HG03439 (cell line): ENCODE results near the gene PABPN1.
"Not testable (repeated sequence)": the region's sequence is repeated elsewhere in the genome, so short reads cannot be mapped to it uniquely, and the experiment has no call there.

Source experiments
- ATAC-seq: cut with Tn5 transposase; IDR thresholded peaks from one replicate; pipeline ENCODE4 v1.9.1; 2021; ENCODE audit warnings: mild to moderate bottlenecking, moderate library complexity; ENCODE audit not compliant: unreplicated experiment

Gene PABPN1

DNA sequence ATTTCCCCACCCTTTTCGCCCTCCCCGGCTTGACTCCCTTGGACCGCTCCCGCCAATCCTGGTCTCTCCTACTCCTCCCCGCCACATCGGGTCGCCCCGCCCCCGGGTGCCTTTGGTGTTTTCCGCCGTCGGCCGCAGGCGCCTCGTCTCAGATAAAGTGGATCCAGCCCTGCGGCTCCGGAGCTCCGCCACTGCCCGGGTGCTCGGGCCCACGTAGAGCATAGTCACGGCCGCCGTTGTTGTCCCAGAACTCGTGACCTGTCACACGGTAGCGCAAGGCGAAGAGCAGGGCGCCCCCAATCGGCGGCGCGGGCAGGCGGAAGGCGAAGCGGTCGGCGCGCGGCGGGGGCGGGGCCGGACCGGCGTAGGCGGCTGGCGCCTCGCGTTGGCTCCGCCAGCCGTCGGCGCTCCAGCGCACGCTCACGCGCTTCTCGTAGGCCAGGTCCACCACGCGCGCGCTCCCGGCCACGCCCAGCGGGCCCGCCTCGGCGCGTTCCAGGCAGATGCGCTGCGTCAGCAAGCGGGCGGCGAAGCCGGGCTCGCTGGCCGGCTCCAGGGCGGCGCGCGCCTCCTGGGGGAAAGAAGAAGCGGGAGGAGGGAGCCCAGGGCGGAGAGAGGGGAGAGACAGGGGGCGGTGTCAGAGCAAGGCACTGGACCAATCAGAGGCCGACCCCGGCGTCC lies 19.8 kb upstream of the PABPN1 start:
- peak; percentile 79 for ATAC-seq

- peak; percentile 12 for ATAC-seq
Measured at GRCh38 chr14:23301969-23302289, 19.3 kb upstream of the PABPN1 start.

DNA sequence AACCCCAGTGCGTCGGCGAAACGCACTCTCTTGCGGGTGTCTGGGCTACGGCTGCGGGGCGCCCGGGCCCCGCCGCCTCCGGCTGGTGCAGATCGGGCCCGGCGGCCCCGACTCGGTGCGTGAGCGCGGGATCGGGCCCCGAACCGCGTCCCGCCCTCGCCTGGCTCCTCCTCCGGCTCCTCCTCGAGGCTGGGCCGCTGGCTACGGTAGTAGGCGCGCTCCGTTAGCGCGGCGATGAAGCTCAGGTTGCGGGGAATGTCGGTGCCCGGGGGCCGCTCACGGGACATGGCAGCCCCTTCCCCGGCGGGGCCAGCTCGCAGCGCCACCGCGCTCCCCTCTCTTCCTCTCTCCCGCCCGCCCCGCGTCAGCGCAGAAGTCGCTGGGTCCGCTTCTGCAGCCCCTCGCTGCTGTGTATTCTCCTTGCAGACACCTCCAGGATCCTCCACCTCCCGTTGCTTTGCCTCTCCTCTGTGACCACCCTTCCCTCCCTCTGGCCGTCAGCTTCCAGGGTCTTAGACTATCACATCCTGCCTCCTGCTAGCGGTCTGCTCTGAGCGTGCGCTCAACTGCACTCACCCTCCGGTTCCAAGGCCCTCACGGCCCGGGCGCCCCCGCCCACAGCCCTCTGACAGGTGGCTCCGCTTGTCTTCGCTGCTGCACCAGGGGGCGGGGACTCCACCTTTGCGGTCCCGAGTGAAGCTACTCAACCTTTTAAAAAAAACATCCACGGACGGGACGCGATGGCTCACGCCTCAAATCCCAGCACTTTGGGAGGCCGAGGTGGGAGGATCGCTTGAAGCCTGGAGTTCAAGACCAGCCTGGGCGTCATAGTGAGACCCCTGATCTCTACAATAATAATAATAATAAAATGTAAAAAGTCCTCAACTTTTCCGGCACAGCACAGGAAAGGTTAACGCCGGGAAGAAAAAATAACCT lies 18.7 kb upstream of the PABPN1 start, which contains the start of gene PPP1R3E:
TSS of gene PPP1R3E (minus strand) at position 570 of the 936 bp plus-strand sequence. CDS start at position 287, 283 bp downstream.
- ATAC-seq: peak; percentile 35

GRCh38 chr14:23306412-23307145 lies 14.7 kb upstream of the PABPN1 start, which contains the start of gene BCL2L2:
Gene BCL2L2, plus strand, starts transcription at chr14:23306833. Its CDS starts 935 bp downstream, at chr14:23307768.
- ATAC-seq: no peak

DNA sequence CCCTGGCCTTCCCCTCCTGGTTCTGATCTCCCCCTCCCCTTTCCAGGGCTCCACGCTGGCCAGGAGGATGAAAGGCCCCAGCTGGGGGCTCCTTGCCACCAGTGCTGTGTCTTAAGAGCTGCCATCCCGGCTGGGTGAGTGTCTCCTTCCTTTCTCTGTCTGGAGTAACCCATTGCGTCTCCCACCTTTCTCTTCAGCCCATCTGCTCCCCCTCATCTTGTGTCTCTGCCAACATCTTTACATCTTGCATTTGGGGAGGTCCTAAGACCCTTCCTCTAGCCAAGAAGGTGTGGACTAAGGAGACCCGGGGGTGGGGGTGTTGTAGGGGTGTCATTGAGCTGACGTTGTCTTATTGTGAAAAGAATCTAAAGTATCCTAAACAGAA lies 14.1 kb upstream of the PABPN1 start:
- no peak for ATAC-seq

DNA sequence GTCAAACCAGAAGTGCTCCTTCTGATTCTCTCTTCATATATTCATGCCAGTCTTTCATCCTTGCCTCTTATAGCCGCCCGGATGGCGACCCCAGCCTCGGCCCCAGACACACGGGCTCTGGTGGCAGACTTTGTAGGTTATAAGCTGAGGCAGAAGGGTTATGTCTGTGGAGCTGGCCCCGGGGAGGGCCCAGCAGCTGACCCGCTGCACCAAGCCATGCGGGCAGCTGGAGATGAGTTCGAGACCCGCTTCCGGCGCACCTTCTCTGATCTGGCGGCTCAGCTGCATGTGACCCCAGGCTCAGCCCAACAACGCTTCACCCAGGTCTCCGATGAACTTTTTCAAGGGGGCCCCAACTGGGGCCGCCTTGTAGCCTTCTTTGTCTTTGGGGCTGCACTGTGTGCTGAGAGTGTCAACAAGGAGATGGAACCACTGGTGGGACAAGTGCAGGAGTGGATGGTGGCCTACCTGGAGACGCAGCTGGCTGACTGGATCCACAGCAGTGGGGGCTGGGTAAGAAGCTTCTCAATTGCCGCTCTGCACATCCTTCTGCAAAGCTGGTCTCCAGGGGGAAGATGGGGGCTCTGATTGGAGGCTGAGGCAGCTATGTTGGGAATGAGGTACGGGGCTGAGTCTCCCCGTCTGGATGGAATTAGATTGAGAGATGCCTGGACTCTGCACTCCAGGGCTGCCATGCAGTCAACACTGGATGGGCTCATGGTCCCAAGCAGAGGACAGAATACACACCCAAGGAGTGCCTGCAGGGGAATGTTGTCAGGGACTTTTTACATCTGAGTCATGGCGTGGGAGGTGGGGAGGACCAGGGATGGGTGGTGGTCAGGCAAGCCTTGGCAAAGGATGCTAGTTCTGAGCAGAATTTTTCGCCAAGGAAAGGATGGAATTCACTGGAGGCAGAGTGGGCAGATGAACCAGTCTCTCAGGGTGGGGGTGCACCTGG lies 13.3 kb upstream of the PABPN1 start:
- no peak for ATAC-seq

GRCh38 chr14:23308721-23309445 lies 12.4 kb upstream of the PABPN1 start:
- no peak for ATAC-seq

DNA sequence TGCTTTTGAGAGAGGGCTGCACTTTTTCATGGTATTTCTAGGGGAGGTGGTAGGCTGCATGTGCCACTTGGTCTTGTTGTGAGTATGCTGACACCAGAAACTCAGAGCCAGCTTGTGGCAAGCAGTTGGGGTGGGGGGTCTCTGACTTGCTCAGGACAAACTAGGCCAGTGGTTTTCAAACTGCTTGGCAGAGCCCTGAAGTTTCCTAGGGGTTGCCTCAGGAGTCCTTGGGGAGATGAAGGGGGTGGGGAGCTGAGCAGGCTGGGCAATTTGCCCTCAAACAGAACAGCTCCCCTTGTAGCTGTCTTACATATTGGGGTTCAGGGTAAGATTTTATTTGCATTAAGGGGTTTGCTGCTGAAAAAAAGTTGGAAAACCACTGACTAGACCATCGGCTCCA lies 10.7 kb upstream of the PABPN1 start:
- no peak for ATAC-seq

DNA sequence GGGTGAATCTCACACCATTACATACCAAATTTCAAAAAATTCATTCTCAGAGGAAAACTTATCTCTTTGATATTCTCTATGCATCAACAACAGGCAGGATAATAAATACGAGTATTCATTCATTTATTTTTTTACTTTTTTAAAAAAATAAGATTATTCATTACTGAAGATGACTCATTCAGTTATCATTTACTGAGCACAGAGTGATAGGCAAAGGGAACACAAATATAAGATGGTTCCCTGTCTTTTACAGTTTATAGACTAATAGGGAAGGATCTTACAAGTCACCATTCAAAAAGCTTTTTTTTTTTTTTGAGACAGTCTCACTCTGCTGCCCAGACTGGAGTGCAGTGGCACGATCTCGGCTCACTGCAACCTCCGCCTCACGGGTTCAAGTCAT lies 5.0 kb upstream of the PABPN1 start:
- ATAC-seq: no peak

DNA sequence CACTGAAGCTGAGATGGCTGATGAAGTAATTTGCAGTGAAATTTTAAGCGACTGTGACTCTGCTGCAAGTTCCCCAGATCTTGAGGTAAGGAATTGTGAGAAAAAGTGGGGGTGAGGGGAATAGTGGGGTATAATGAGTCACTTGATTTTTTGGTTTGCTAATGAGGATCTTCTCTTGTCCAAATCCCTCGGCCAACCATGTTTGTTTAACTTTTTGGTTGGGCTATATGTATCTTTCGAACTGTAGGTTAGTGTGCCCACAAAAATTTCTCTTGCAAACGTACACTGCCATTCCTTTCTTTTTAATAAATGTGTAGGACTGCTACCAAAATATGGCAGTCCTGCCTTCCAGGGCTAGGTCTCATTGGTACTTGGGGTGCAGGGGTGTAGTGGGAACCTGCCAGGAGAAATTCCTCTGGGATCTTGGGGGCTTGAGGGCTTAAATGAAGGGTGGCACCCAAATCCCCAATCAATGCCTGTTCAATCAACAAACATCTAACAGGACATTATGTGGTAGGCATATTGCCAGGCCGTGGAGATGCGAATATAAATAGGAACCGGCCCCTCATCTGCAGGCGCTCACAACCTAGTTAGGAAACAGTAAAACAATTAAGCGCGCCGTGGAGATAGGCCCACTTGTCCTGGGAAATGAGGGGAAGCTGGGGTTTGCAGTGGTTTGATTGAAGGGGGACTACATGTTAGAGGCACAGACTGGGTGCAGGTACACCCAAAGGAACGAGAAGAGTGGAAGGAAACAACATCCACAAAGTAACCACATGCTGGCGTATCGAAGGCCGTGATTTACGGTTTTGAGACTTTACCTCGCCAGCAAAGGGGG lies 1.3 kb upstream of the PABPN1 start:
- no peak for ATAC-seq

DNA sequence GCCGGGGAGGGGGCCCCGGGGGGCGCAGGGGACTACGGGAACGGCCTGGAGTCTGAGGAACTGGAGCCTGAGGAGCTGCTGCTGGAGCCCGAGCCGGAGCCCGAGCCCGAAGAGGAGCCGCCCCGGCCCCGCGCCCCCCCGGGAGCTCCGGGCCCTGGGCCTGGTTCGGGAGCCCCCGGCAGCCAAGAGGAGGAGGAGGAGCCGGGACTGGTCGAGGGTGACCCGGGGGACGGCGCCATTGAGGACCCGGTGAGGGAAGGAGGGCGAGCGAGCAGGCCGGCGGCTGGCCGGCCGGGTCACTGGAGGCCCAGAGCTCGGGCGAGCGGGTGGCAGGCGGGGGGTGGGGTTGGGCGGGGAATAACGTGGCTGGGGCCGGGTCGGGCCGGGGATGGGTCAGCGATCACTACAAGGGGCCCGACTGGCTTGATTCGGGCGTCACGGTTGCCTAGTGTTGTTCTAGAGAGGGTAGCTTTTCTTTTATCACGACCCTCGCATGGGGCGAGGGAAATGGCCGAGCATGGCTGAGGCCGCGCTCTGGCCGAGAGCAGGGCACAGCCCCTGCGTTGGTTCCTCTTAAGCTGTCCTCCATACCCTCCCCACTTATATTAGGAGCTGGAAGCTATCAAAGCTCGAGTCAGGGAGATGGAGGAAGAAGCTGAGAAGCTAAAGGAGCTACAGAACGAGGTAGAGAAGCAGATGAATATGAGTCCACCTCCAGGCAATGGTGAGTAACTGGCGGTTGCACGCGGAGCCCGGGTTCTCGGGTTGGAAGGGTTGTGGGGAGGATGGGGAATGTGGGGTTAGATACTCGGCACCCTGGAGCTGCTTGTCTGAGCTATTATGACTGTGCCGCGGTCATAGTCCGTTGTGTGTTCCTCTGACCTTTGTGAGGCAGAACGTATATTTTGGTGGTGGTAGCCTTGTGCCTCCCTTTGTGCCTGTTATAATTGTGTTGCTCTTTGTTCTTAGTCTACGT lies 603 bp downstream of the PABPN1 start:
- peak; percentile 14 for ATAC-seq

DNA sequence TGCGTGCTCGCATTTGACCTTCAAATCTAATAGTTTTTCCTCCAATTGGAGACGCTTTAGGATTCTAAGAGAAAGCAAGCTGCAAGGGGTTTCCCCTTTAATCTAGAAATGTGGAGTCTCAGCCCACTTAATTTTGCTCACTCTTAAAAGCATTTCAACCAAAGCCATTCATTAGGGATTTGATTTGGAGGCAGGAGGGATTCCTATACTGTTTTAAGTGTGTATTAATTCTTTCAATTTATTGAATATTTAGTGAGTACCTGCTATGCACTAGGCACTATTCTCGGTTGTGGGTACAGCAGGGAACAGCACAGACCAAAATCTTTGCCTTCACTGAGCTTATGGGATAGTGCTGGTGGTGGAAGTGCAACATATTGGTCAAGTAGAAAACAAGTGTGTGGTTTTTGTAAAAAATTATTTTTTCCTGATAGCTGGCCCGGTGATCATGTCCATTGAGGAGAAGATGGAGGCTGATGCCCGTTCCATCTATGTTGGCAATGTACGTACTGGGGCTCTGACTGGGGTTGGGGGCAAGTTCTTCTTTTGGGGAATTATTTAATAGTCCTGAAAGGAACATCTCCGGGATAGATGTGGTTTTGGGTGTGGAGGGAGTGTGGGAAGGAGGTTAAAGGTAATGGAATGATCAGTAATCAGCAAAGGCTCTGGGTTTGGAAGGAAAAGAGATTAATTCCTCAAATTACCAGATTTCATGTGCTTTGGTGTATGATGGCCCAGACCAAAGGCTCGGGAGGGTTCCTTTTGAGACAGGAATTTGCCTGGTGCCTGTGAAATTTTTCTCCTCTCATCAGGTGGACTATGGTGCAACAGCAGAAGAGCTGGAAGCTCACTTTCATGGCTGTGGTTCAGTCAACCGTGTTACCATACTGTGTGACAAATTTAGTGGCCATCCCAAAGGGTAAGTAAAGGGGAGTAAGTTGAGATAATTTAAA lies 1.6 kb downstream of the PABPN1 start:
- ATAC-seq: no peak

- ATAC-seq: no peak
Measured at GRCh38 chr14:23323838-23324454, 2.7 kb downstream of the PABPN1 start.

DNA sequence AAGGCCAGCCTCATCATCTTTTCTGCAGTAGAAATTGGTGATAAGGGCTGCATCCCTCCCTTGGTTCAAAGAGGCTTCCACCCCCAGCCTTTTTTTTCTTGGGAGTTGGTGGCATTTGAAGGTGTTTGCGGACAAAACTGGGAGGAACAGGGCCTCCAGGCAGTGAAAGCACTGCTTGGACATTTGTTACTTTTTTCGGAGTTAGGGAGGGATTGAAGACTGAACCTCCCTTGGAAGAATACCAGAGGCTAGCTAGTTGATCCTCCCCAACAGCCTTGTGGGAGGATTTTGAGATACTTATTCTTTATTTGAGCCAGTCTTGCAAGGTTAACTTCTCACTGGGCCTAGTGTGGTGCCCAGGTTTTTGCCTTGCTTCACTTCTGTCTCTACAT lies 3.2 kb downstream of the PABPN1 start:
- no peak for ATAC-seq

DNA sequence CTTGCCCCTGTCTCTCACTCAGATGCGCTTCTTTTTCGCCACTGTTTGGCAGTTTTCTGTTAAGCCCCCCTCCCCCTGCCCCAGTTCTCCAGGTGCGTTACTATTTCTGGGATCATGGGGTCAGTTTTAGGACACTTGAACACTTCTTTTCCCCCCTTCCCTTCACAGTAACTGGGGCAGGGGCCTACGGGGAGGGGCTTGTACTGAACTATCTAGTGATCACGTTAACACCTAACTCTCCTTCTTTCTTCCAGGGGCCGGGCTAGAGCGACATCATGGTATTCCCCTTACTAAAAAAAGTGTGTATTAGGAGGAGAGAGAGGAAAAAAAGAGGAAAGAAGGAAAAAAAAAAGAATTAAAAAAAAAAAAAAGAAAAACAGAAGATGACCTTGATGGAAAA lies 3.7 kb downstream of the PABPN1 start:
- ATAC-seq: no peak

GRCh38 chr14:23325746-23326145 lies 4.5 kb downstream of the PABPN1 start:
- not testable (repeated sequence) for ATAC-seq
